Measurements from ENCODE around the gene ZFR2.

The ZFR2 gene

DNA sequence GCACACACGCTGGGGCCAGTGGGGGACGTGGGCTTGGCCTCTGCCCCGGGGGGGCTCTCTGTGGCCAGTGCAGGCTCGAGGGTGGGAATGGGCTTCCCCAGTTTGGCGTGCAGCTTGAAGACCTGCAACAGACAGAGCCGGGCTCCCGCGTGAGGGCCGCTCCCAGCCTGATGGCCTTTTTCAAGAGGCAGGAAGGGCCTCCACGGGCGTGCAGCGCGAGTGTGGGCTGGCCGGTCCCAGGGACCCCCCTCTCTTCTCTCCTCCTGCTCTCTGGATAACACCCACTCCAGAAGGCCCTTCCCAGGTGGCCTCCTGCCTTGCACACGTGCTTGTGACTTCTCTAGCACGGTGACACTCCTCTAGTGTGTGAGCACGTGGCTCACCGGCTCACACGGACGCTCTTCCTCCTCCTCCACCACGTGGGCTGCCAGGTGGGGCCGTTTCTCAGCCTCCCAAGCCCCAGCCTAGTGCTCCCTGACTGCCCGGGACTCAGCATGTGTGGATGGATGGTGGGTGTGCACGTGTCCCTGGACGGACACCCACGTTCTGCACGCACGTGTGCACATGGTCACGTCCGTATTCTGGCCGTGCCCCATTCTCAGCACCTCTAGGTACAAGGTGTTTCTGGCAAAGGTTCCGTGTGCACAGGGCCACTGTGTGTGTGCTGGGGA, 43.4 kb downstream of the ZFR2 start:
- TF ChIP-seq TAF1 (IDR thresholded peaks at IDR 0.05; ENCODE audit: borderline replicate concordance, insufficient read depth, low read length) (no peak), SIN3A (IDR thresholded peaks at IDR 0.05; ENCODE audit: borderline replicate concordance, insufficient read depth, low read length) (no peak), POLR2AphosphoS5 (IDR thresholded peaks at IDR 0.05; ENCODE audit: low read depth, low read length) (no peak), FOXP2 (optimal IDR thresholded peaks at IDR 0.05; ENCODE audit: borderline replicate concordance, extremely low read depth, extremely low read length, insufficient read depth) (no peak)
- TF ChIP-seq, protein P1, sequence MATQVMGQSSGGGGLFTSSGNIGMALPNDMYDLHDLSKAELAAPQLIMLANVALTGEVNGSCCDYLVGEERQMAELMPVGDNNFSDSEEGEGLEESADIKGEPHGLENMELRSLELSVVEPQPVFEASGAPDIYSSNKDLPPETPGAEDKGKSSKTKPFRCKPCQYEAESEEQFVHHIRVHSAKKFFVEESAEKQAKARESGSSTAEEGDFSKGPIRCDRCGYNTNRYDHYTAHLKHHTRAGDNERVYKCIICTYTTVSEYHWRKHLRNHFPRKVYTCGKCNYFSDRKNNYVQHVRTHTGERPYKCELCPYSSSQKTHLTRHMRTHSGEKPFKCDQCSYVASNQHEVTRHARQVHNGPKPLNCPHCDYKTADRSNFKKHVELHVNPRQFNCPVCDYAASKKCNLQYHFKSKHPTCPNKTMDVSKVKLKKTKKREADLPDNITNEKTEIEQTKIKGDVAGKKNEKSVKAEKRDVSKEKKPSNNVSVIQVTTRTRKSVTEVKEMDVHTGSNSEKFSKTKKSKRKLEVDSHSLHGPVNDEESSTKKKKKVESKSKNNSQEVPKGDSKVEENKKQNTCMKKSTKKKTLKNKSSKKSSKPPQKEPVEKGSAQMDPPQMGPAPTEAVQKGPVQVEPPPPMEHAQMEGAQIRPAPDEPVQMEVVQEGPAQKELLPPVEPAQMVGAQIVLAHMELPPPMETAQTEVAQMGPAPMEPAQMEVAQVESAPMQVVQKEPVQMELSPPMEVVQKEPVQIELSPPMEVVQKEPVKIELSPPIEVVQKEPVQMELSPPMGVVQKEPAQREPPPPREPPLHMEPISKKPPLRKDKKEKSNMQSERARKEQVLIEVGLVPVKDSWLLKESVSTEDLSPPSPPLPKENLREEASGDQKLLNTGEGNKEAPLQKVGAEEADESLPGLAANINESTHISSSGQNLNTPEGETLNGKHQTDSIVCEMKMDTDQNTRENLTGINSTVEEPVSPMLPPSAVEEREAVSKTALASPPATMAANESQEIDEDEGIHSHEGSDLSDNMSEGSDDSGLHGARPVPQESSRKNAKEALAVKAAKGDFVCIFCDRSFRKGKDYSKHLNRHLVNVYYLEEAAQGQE (IDR thresholded peaks at IDR 0.05; ENCODE audit: insufficient read depth in 1 of 2, low read depth in 2 of 2, low read length in 2 of 2), result no peak

DNA sequence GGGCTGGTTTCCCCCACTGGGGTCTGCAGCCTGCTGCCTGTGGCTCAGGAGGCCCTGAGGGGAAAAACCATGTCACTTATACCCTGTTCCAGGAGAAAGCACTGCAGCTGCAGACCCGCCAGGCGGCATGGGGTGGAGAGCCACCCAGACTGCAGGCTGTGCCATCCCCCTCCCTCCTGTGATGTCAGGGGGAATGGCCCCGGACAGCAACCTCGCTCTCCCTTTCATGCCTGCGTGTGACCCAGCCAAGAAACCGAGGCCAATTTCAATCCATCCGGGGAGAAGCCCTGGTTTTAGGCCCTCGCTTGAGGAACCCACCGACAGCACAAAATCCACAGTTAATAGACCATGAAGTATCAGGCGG, 45.5 kb downstream of the ZFR2 start:
- no peak for TF ChIP-seq SIN3A (IDR thresholded peaks at IDR 0.05; ENCODE audit: borderline replicate concordance, insufficient read depth, low read length)
- TF ChIP-seq FOXP2 (optimal IDR thresholded peaks at IDR 0.05; ENCODE audit: borderline replicate concordance, extremely low read depth, extremely low read length, insufficient read depth), result no peak
- TF ChIP-seq, protein P1 (IDR thresholded peaks at IDR 0.05; ENCODE audit: insufficient read depth in 1 of 2, low read depth in 2 of 2, low read length in 2 of 2), result no peak
- TF ChIP-seq TAF1 (IDR thresholded peaks at IDR 0.05; ENCODE audit: borderline replicate concordance, insufficient read depth, low read length), result no peak
- no peak for TF ChIP-seq POLR2AphosphoS5 (IDR thresholded peaks at IDR 0.05; ENCODE audit: low read depth, low read length)

DNA sequence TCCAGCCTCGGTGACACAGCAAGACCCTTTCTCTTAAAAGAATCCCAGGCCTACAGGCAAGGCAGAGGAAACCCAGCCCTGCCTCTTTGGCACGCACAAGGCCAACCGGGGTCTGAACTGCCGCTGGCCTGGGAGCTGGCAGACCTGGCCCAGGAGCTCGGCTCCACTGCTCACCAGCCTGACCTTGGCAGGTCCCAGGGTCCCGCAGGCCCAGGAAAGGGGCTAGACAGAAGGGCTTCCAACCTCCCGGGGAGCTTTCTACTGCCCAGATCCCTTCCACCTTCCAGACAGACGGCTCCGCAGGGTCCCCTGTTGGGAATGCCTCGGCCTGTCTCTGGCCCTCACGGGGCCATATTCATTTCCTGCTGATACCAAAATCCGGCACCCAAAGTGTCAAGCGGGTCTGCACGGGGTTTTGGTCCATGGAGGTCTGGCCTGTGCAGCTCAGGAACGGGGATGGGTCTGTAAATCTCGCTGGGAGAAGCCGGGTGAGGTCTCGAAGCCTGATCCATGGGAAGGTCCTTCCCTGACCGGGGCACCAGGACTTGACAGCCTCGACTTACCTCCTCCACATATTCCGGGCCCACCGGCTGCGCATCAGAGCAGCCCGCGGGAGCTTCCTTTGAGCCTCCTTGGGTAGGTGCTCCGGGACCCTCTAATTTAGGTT, 46.0 kb downstream of the ZFR2 start:
- TF ChIP-seq FOXP2 (optimal IDR thresholded peaks at IDR 0.05; ENCODE audit: borderline replicate concordance, extremely low read depth, extremely low read length, insufficient read depth) (no peak), TAF1 (IDR thresholded peaks at IDR 0.05; ENCODE audit: borderline replicate concordance, insufficient read depth, low read length) (no peak), POLR2AphosphoS5 (IDR thresholded peaks at IDR 0.05; ENCODE audit: low read depth, low read length) (no peak), SIN3A (IDR thresholded peaks at IDR 0.05; ENCODE audit: borderline replicate concordance, insufficient read depth, low read length) (no peak)
- TF ChIP-seq, protein P1 (IDR thresholded peaks at IDR 0.05; ENCODE audit: insufficient read depth in 1 of 2, low read depth in 2 of 2, low read length in 2 of 2), result no peak

DNA sequence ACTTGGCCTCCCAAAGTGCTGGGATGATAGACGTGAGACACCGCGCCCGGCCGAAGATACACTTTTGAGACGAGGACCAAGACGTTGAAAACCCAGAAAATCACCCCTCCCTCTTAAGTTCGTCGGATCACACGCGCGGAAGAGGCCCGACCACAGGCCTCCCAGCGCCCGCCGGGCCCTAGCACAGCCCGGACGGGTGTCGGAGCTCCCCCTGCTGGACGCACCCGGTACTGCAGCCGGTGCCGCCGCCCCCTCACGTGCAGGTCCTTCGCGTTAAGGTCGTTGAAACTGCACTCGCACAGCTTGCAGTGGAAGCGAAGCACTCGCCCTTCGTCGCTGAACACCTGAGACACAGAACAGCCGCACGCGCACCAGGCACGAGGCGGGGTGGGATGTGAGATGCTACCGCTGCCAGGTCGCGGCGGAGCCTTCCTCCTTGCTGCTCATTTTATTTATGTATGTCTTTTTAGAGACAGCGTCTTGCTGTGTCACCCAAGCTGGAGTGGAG, 46.9 kb downstream of the ZFR2 start:
- peak; percentile 80 for TF ChIP-seq FOXP2 (optimal IDR thresholded peaks at IDR 0.05; ENCODE audit: borderline replicate concordance, extremely low read depth, extremely low read length, insufficient read depth)
- no peak for TF ChIP-seq TAF1 (IDR thresholded peaks at IDR 0.05; ENCODE audit: borderline replicate concordance, insufficient read depth, low read length)
- no peak for TF ChIP-seq POLR2AphosphoS5 (IDR thresholded peaks at IDR 0.05; ENCODE audit: low read depth, low read length)
- TF ChIP-seq, protein P1 (IDR thresholded peaks at IDR 0.05; ENCODE audit: insufficient read depth in 1 of 2, low read depth in 2 of 2, low read length in 2 of 2), result no peak
- TF ChIP-seq SIN3A (IDR thresholded peaks at IDR 0.05; ENCODE audit: borderline replicate concordance, insufficient read depth, low read length), result no peak
